K562 (cell line): ENCODE measurements around the gene SPATA25. TPM values are rescaled to one million over a fixed set of nuclear protein-coding genes. Genes with fewer than 3 reads are reported as not detected.

ENCODE experiments used
- DACH1 ChIP-seq: fragments of 450-650 bp; IDR thresholded peaks from 2 replicates; pipeline ENCODE4 v1.6.1; 2018; ENCODE audit not compliant: partially characterized antibody
- FOXJ3 ChIP-seq: sonication (generic); formaldehyde crosslinking; IDR thresholded peaks from 2 replicates; pipeline ENCODE4 v1.4.0; 2020; ENCODE audit warnings: mild to moderate bottlenecking, missing genetic modification reagents
- HBP1 ChIP-seq: fragments of 450-650 bp; formaldehyde crosslinking; IDR thresholded peaks from 2 replicates; pipeline ENCODE4 v1.4.0; 2022; ENCODE audit warnings: missing genetic modification characterization
- NR1H2 ChIP-seq: sonication (generic); formaldehyde crosslinking; IDR thresholded peaks from 2 replicates; pipeline ENCODE4 v1.4.0; 2020; ENCODE audit warnings: mild to moderate bottlenecking, missing genetic modification reagents
- NR2C2 ChIP-seq, 2 experiments: fragments of 200-800 bp in 1 of 2; sonication (Bioruptor generic) in 1 of 2; sonication (generic) in 1 of 2; formaldehyde crosslinking in 1 of 2; IDR thresholded peaks; 2 replicates each; pipeline versions ENCODE4 v1.6.1 to v1.8.0; 2016 to 2022; ENCODE audit warnings: mild to moderate bottlenecking in 1 of 2, missing compliant biosample characterization in 1 of 2, missing genetic modification characterization in 1 of 2, missing genetic modification reagents in 1 of 2
- RAD21 ChIP-seq, 2 experiments: fragments of 250-450 bp in 1 of 2; fragments of 450-650 bp in 1 of 2; sonication (Bioruptor Pico) in 1 of 2; formaldehyde crosslinking in 1 of 2; IDR thresholded peaks in 1 of 2; conservative IDR thresholded peaks in 1 of 2; 2 replicates each; pipeline versions ENCODE4 v1.4.0 to v1.8.0; 2020 to 2022; ENCODE audit warnings: mild to moderate bottlenecking in 2 of 2, moderate library complexity in 1 of 2
- SNRNP70 ChIP-seq: fragments of 200-400 bp; formaldehyde crosslinking; optimal IDR thresholded peaks from 2 replicates; pipeline ENCODE3; 2017; ENCODE audit warnings: low read depth, low read length
- ZFP91 ChIP-seq: sonication (generic); formaldehyde crosslinking; IDR thresholded peaks from 2 replicates; pipeline ENCODE4 v1.8.0; 2022; ENCODE audit warnings: mild to moderate bottlenecking, missing genetic modification reagents
- ZNF584 ChIP-seq: fragments of 200-800 bp; sonication (Bioruptor generic); IDR thresholded peaks from 2 replicates; pipeline ENCODE4 v1.6.1; 2016; ENCODE audit warnings: low read depth, mild to moderate bottlenecking, missing genetic modification characterization, missing compliant biosample characterization
- polyA plus RNA-seq, 8 experiments: library from polyadenylated mRNA; depleted of rRNA in 4 of 8; stranded (reverse) in 5 of 8; unstranded in 3 of 8; fragments of >200 nt; fragmentation: Nextera tagmentation in 2 of 8; fragmentation: Illumina TruSeq in 1 of 8; extraction: Ambion mirVana in 2 of 8; extraction: Trizol in 1 of 8; gene quantifications; 2 replicates each; pipeline versions ENCODE4 v1.2.1 to v1.2.3, GENCODE V29; 2011 to 2014; ENCODE audit warnings: inconsistent platforms in 1 of 8, missing spikeins in 1 of 8
- total RNA-seq, 7 experiments: library from RNA; depleted of rRNA in 6 of 7; stranded (reverse); fragments of >200 nt in 6 of 7; fragmentation: Illumina TruSeq in 2 of 7; extraction: Trizol in 2 of 7; gene quantifications; 2 replicates each; pipeline versions ENCODE4 v1.2.1 to v1.2.3, GENCODE V29; 2011 to 2021; ENCODE audit warnings: low replicate concordance in 1 of 7
- TF ChIP-seq, protein P1 (sequence below): sonication (generic); formaldehyde crosslinking; IDR thresholded peaks from 2 replicates; pipeline ENCODE4 v1.8.0; 2022; ENCODE audit warnings: missing genetic modification reagents, mild to moderate bottlenecking, borderline replicate concordance
- TF ChIP-seq, protein P2 (sequence below), 2 experiments: fragments of 450-650 bp; formaldehyde crosslinking in 1 of 2; IDR thresholded peaks; 2 replicates each; pipeline versions ENCODE4 v1.4.0 to v1.6.1; 2014 to 2020; ENCODE audit warnings: mild to moderate bottlenecking in 2 of 2, borderline replicate concordance in 1 of 2, low read depth in 1 of 2

Gene SPATA25
- total and polyA plus RNA-seq, 9 of the 15 experiments (the other 6 are each of a cell fraction or from before 2014, with no cell fraction given), result 0.21 to 0.95 (median 0.53) TPM; not detected in 3

DNA sequence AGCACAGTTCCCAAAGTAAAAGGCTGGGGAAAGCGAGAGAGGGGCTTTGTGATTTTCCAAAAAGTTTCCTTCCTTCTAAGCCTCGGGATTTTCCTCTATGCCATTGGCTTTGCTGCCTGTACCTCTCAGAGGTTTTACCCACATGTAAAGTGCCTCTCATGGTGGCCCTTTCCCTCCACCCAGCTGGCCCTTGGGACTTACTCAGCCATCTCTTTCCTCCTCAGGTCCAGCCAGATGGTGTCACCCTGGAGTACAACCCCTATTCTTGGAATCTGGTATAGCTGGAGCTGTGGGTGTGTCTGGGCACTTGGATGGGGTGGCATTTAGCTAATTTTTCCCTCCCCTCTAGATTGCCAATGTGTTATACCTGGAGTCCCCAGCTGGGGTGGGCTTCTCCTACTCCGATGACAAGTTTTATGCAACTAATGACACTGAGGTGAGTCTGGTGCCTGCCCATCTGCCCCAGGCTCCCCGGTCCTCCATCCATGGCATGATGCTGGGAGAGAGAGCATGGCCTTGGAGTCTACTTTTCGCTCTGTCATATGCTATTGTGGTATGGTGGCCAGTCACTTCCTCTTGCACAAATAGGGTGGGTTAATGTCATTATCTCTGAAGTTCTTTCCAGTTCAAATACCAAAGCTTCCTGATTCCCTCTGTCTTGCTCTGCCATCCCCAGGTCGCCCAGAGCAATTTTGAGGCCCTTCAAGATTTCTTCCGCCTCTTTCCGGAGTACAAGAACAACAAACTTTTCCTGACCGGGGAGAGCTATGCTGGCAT, 4.8 kb upstream of the SPATA25 start (continued):
- TF ChIP-seq ZFP91 (CRISPR knock-in tag) (no peak), DACH1 (peak; percentile 21), ZNF584 (CRISPR knock-in tag) (no peak), NR1H2 (no peak), FOXJ3 (no peak), SNRNP70 (no peak), HBP1 (CRISPR knock-in tag) (0 out of 2 replicates have a peak, but pooled peaks have one; percentile 12), RAD21 (CRISPR knock-in tag; conservative IDR thresholded peaks at IDR 0.05 in 1 of 2, IDR thresholded peaks at IDR 0.05 in 1 of 2) (peak; percentile 11 to 50; a peak in 3 of 4 replicates), NR2C2 (CRISPR knock-in tag; IDR thresholded peaks at IDR 0.05) (no peak), NR2C2 (tag; IDR thresholded peaks at IDR 0.05) (no peak)
- TF ChIP-seq, protein P1, sequence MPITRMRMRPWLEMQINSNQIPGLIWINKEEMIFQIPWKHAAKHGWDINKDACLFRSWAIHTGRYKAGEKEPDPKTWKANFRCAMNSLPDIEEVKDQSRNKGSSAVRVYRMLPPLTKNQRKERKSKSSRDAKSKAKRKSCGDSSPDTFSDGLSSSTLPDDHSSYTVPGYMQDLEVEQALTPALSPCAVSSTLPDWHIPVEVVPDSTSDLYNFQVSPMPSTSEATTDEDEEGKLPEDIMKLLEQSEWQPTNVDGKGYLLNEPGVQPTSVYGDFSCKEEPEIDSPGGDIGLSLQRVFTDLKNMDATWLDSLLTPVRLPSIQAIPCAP (CRISPR knock-in tag), result no peak
- TF ChIP-seq, protein P2, sequence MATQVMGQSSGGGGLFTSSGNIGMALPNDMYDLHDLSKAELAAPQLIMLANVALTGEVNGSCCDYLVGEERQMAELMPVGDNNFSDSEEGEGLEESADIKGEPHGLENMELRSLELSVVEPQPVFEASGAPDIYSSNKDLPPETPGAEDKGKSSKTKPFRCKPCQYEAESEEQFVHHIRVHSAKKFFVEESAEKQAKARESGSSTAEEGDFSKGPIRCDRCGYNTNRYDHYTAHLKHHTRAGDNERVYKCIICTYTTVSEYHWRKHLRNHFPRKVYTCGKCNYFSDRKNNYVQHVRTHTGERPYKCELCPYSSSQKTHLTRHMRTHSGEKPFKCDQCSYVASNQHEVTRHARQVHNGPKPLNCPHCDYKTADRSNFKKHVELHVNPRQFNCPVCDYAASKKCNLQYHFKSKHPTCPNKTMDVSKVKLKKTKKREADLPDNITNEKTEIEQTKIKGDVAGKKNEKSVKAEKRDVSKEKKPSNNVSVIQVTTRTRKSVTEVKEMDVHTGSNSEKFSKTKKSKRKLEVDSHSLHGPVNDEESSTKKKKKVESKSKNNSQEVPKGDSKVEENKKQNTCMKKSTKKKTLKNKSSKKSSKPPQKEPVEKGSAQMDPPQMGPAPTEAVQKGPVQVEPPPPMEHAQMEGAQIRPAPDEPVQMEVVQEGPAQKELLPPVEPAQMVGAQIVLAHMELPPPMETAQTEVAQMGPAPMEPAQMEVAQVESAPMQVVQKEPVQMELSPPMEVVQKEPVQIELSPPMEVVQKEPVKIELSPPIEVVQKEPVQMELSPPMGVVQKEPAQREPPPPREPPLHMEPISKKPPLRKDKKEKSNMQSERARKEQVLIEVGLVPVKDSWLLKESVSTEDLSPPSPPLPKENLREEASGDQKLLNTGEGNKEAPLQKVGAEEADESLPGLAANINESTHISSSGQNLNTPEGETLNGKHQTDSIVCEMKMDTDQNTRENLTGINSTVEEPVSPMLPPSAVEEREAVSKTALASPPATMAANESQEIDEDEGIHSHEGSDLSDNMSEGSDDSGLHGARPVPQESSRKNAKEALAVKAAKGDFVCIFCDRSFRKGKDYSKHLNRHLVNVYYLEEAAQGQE (IDR thresholded peaks at IDR 0.05; ENCODE audit: borderline replicate concordance), result 0 out of 2 replicates have a peak, but pooled peaks have one; percentile 27
- TF ChIP-seq, protein P2 (CRISPR knock-in tag; IDR thresholded peaks at IDR 0.05; ENCODE audit: low read depth), result no peak
